ENCODE measurements around the gene KIN. TPM values are rescaled to one million over a fixed set of nuclear protein-coding genes. Genes with fewer than 3 reads are reported as not detected.

KIN gene
- total and polyA plus RNA-seq, 2 experiments from 2014 or later = 8.5 to 31.7 TPM

- Histone ChIP-seq H4K20me1 (replicated peaks; ENCODE audit: insufficient read depth) (peaks cover 13% of the 10 kb centered on the region; the same call in 1 of the 2 replicates), H2AFZ (no peak overlapping the region), H3K4me3 (no peak overlapping the region), H3K4me1 (ENCODE audit: insufficient read depth) (no peaks in the 10 kb centered on the region), H3K4me2 (no peak overlapping the region), H3K27ac (ENCODE audit: low read depth) (no peak overlapping the region), H3K79me2 (replicated peaks; ENCODE audit: insufficient read depth) (peaks cover 72% of the 10 kb centered on the region), H3K36me3 (ENCODE audit: insufficient read depth) (no peaks in the 10 kb centered on the region), H3K27me3 (ENCODE audit: insufficient read depth) (no peaks in the 10 kb centered on the region), H3F3A (replicated peaks; ENCODE audit: low read depth) (no peaks in the 10 kb centered on the region), H3K9me2 (ENCODE audit: insufficient read depth) (no peaks in the 10 kb centered on the region)
- Mint-ChIP-seq H3K36me3 (ENCODE audit: low read depth) (peaks cover 4% of the 10 kb centered on the region; the same call in 1 of the 3 replicates), H3K4me1 (peaks cover 8% of the 10 kb centered on the region), H3K27ac (no peak overlapping the region), H3K4me3 (no peak overlapping the region), H3K27me3 (ENCODE audit: insufficient read depth, low read depth, poor library complexity) (peaks cover 1% of the 10 kb centered on the region), H3K9me3 (no peaks in the 10 kb centered on the region)
- no peak for DNase-seq (ENCODE audit: low spot score)
- TF ChIP-seq EZH2phosphoT487 (IDR thresholded peaks at IDR 0.05; ENCODE audit: unreplicated experiment) = no peak
- TF ChIP-seq ZNF331 (CRISPR knock-in tag; IDR thresholded peaks at IDR 0.05; ENCODE audit: low read depth) = no peak
- TF ChIP-seq JUNB (IDR thresholded peaks at IDR 0.05; ENCODE audit: unreplicated experiment) = no peak
- no peak for TF ChIP-seq ETS1 (IDR thresholded peaks at IDR 0.05)
- TF ChIP-seq ZNF114 (CRISPR knock-in tag; IDR thresholded peaks at IDR 0.05) = no peak
- no peak for TF ChIP-seq REST (IDR thresholded peaks at IDR 0.05; ENCODE audit: unreplicated experiment)
- no peak for TF ChIP-seq NANOG (IDR thresholded peaks at IDR 0.05; ENCODE audit: borderline replicate concordance)
- TF ChIP-seq EZH2 (IDR thresholded peaks at IDR 0.05; ENCODE audit: low read depth, unreplicated experiment) = no peak
- no peak for TF ChIP-seq ZNF462 (CRISPR knock-in tag; IDR thresholded peaks at IDR 0.05)
- no peak for TF ChIP-seq CTCF (conservative IDR thresholded peaks at IDR 0.05; ENCODE audit: low read depth in 2 of 2)
- TF ChIP-seq CREB1 (CRISPR knock-in tag; IDR thresholded peaks at IDR 0.05; ENCODE audit: low read depth) = no peak
- no peak for TF ChIP-seq POLR2AphosphoS5 (IDR thresholded peaks at IDR 0.05; ENCODE audit: low read depth)
- TF ChIP-seq STAT1 (IDR thresholded peaks at IDR 0.05; ENCODE audit: unreplicated experiment) = no peak
- ATAC-seq = no peak
Observed at GRCh38 chr10:7833210-7833609, 45.4 kb upstream of the KIN start.

Measured in GM23338 (cell line).